NCI-H2107 treated with DMSO at 0.1 percent for 48 hours (cell line): ENCODE results near the gene DNAJC5.
A peak's percentile ranks its signal among the peaks of the same experiment; 100 is the strongest.
"Not testable (repeated sequence)": the region's sequence is repeated elsewhere in the genome, so short reads cannot be mapped to it uniquely, and the experiment has no call there.

Experiments
- DNase-seq: peaks from one replicate; lab custom pipeline; 2025; ENCODE audit not compliant: unreplicated experiment; lab: John Stamatoyannopoulos, UW

The DNAJC5 gene

GRCh38 chr20:63894358-63895201, at the start of gene DNAJC5:
Gene DNAJC5 (plus strand): TSS chr20:63895126. CDS start chr20:63928346, 33,220 bp downstream.
- DNase-seq = peak; percentile 75

DNA sequence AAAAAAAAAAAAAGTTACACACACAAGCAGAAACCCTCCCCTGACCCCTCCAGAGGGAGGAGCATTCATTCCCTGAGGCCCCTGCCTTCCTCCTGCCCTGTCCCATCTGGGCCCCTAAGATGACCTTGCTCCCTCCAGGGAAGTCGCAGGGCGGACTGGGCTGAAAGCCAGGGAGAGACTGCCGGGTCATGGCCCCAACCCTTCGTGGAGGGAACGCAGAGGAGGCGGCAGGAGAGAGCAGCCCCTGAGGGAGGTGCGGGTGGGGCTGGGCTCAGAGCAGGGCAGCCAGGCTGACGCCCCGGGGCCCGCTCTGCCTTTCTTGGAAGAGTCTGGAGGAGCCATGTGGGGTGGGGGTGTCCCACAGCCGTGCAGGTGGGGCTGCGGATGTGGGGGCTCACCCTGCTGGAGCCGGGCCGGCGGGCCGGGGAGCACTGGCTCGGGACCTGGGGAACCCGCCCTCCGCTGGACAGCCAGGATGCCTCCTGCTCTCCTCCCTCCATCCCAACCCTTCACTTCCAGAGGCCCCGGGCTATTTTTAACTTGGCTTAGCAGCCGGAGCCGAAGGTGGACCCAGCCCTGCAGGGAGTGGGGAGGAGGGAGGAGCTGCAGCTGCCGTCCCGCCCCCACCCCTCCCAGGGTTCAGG, 48.7 kb upstream of the DNAJC5 start:
- DNase-seq = no peak

DNA sequence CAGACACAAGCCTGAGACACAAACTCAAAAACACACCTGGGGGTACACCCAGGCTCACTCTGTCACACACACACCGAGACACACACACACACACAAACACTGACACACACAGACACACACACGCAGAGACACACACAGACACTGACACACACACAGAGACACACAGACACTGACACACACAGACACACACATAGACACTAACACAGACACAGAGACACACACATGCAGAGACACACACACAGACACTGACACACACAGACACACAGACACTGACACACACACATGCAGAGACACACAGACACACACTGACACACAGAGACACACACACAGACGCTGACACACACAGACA, 48.1 kb upstream of the DNAJC5 start:
- no peak for DNase-seq

- DNase-seq = no peak
These were observed 47.5 kb upstream of the DNAJC5 start for GRCh38 chr20:63847237-63848002.

- no peak for DNase-seq
These were observed 46.7 kb upstream of the DNAJC5 start for GRCh38 chr20:63848003-63848911.

GRCh38 chr20:63850689-63851547, 44.0 kb upstream of the DNAJC5 start:
- DNase-seq = no peak

DNA sequence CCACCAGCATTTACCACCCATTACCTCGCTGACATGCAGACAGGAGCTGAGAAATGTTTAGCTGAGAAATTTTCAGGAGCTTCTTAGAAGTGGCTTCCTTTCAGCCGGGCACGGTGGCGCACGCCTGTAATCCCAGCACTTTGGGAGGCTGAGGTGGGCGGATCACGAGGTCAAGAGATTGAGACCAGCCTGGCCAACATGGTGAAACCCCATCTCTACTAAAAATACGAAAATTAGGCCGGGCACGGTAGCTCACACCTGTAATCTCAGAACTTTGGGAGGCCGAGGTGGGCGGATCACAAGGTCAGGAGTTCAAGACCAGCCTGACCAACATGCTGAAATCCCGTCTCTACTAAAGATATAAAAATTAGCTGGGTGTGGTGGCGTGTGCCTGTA, 43.4 kb upstream of the DNAJC5 start:
- not testable (repeated sequence) for DNase-seq

DNA sequence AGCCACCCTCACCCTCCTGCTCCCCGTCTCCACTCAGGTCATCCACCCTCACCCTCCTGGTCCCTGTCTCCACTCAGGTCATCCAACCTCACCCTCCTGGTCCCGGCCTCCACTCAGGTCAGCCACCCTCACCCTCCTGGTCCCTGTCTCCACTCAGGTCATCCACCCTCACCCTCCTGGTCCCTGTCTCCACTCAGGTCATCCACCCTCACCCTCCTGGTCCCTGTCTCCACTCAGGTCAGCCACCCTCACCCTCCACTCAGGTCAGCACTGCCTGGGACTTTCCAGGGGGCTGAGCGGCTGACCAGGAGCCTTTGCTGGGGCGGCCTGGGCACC, 41.2 kb upstream of the DNAJC5 start:
- not testable (repeated sequence) for DNase-seq

DNA sequence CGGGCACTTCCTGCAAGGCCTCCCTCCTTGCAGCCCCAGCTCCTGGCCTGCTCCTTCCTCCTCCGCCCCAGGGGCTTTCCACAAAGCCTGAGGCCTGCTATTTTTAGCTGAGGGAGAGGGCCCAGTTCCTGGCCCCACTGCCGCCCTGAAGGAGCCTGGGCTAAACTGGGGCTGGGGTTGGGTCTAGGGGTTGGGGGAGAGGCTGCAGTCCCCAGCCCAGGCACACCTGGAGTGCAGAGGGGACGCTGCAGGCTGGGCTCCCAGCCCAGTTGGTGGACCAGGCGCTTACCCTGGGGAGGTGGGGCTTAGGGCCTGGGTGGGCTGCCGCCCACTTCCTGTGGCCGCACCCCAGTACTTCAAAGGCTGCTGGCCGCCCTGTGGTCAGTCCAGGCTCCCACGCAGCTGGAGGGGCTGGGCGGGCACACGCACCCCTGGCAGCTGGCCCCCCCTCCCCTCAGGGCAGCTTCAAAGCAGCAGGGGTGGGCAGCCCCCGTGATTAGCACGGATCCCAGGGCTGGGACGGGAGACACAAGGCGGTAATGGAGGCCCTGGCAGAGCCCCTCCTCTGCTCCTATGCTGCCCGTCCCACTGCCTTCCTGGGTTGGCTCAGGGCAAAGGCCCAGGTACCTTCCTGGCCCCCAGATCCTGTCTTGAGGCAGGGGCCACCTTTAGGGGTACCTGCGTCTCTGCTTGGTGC, 40.7 kb upstream of the DNAJC5 start:
- no peak for DNase-seq

DNA sequence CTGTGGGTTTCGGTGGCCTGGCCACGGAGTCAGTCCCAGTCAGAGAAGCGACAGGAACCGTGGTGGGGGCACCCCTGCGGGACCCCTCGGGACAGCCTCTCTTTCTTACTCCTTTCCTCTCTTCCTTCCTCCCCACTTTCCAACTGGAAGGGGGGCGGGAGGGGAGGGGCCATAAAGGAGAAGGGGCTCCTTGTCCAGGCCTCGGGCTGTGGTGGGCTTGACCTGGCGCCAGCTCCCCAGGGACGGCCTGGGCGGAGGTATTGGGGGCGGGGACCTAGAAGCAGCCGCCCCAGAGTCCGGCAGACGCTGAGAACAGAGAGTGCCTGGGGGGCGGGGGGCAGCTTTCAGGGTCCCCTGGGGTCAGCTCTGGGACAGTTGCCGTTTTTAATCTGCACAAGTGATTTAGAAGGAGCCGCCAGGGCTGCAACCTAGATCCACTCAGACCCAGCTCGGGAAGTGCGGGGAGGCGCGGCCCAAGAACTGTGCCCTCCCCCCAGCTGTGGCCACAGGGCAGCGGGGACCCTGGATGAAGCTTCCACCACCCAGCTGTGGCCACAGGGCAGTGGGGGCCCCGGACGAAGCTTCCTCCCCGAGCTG, 40.1 kb upstream of the DNAJC5 start:
- DNase-seq = no peak

GRCh38 chr20:63855363-63856097, 39.4 kb upstream of the DNAJC5 start:
- DNase-seq = no peak

DNA sequence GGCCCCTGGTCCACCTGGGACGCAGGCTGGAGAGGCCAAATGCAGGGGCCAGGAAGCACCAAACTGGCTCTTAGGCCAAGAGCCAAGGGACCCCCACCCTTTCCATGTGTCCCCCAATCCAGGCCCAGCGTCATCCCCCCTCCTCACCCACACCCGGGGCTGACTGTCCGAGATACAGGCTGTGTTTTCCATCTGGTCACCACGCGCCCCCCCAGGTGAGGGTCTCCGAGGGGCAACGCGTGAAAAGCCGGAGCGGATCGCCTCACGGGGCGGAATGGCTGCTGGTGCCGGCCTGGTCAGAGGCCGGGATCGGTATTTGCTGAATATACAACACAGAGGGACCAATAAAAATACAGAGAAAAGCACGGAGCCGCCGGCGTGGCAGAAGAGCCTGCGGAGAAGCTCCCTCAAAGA, 38.8 kb upstream of the DNAJC5 start:
- no peak for DNase-seq

- no peak for DNase-seq
These were observed 37.0 kb upstream of the DNAJC5 start for GRCh38 chr20:63857764-63858392.

- no peak for DNase-seq
These were observed 36.3 kb upstream of the DNAJC5 start for GRCh38 chr20:63858393-63859165.

- no peak for DNase-seq
These were observed 35.7 kb upstream of the DNAJC5 start for GRCh38 chr20:63859166-63859699.

GRCh38 chr20:63860325-63861051, 34.4 kb upstream of the DNAJC5 start:
- no peak for DNase-seq
